LHCN-M2 (cell line): ENCODE results near the gene ODAD3. TPM values are rescaled to one million over a fixed set of nuclear protein-coding genes. Genes with fewer than 3 reads are reported as not detected.
A peak's percentile ranks its signal among the peaks of the same experiment; 100 is the strongest.
"Not testable (repeated sequence)": the region's sequence is repeated elsewhere in the genome, so short reads cannot be mapped to it uniquely, and the experiment has no call there.

ENCODE experiments used
- DNase-seq: peaks from one replicate; pipeline ENCODE4 v3.0.0-alpha.2; 2012; ENCODE audit warnings: low read depth
- total RNA-seq: library from RNA; depleted of rRNA; stranded (reverse); fragments of >200 nt; gene quantifications from 2 replicates; pipeline ENCODE4 v1.2.3, GENCODE V29; 2014

The ODAD3 gene
- total RNA-seq, 1 experiment from 2014 or later, result 0.75 TPM

DNA sequence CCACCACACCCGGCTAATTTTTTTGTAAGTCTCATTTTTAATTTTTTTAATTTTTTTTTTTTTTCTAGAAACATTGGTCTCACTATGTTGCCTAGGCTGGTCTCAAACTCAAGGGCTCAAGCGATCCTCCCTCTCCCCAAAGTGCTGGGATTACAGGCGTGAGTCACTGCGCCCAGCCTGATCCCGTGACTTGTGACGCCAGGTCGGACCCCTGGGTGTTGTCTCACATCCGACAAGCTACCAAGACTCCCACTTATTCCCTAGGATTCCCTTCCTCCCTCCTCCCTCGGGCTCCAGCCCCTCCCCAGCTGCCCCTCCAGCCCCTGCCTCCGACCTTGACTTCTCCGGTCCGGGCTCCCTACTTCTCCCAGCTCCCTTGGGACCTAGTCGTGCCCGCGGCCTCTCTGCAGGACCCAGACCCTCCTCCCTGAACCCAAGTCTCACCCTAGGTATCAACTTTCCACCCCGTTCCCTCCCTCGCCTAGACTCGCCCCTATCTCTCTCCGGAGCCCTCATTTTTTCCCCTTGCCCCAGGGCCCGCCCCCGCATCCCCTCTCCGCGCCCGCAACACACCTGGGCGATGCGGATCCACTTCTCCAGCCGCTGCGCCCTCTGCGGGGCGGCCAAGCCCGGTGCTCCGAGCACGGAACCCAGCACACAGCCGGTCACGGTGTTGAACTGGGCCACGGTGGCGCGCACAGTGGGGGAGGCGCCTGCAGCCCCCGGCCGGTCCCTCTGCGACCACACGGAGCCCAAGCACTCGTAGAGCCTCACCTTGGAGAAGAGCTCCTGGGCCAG lies 28.9 kb downstream of the ODAD3 start:
- no peak for DNase-seq

- DNase-seq, result no peak
Measured at GRCh38 chr19:11404588-11405222, 30.2 kb downstream of the ODAD3 start.

DNA sequence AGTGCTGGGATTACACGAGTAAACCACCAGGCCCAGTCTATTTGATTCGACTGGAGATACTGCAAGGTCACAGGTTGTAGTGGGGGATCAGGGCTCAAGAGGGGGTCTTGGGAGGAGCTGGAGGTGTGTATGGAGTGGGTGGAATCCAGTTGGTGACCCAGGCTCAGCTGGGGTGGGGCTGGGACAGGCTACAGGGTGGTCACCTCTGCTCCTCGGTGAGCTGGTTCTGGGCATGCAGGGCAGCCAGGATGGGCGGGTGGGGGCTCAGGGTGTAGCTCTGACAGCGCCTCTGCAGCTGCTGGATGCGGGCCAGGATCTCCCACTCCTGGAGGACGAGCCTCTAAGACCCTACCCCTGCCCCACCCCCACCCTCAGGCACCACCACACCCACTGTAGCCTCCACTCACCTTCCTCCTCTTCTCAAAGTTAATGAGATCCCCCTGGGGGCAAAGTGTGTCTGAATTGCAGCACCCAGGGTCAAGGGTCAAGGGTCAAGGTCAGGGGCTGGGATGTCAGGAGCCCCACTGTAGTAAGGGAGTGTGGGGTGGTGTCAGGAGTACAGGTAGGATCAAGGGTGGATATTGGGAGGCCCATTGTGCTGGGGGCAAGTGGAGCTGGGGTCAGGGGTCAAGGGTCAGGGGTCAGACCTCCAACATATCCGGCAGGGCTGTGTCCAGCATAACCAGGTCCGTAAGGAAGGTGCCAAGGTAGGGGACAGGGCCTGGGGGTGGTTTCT lies 32.9 kb downstream of the ODAD3 start:
- DNase-seq, result no peak

DNA sequence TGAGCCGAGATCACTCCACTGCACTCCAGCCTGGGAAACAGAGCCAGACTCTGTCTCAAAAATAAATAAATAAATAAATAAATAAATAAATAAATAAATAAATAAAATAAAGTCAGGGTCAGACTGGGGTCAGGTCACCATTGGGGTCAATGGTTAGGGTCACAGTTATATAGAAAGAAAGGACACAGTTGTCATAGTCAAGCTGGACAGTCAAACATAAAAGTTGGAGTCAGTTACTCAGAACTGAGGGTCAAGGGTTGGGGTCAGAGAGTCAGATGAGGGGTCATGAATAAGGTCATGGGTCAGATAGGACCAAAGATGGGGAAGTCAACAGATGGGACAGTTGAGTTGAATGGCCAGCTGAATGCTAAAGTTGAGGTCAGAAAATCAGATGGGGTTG lies 34.1 kb downstream of the ODAD3 start:
- no peak for DNase-seq

- DNase-seq, result no peak
Measured at GRCh38 chr19:11399667-11400066, 35.3 kb downstream of the ODAD3 start.

- DNase-seq, result no peak
Measured at GRCh38 chr19:11397089-11397610, 37.8 kb downstream of the ODAD3 start.

DNA sequence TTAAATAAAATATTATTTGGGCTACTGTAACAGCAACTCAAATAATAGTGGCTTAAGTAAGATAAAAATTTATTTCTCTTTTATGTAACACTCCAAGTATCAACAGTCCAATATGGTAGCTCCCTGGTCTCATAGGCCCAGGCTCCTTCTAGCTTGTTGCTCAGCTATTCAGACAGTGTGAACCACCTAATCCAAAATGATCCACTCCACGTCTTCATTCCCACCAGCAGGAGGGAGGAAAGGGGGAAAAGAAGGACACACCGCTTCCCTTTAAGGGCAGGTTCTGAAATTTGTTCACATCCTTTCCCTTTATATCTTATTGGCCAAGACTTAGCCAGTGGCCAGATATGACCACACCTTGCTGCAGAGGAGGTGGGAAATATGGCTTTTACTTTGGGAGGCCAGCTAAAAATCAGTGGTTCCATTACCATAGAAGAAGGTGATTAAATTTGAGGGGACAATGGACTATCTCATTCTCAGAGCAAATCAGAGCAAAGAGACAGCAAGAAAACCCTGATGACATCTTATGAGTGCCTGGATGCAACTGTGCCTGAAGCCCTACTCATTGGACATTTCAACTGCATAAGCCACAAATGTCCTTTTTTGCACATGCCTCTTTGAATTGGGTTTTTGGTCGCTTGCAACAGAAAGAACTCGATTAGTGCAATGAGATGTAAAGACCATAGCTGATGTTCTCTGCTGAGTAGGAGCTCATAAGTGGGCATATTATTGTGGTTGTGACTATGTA lies 43.8 kb downstream of the ODAD3 start:
- no peak for DNase-seq

DNA sequence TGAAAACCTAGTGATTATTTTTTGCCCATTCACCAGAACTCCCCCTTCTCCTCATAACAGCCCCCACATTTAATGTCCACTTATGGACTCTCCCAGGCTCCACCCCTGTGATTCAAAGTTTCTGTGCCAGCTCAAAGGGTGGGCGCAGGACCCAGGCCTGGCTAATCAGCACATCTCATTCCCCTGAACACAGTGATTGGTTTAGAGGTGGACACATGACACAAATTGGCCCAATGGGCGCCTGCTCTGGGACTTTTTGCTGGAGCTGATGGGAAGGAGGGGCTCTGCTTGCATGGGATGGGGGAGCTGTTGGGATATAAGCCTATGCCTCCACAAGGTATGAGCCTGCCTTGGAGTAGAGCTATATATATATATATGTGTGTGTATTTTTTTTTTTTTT lies 44.6 kb downstream of the ODAD3 start:
- no peak for DNase-seq

DNA sequence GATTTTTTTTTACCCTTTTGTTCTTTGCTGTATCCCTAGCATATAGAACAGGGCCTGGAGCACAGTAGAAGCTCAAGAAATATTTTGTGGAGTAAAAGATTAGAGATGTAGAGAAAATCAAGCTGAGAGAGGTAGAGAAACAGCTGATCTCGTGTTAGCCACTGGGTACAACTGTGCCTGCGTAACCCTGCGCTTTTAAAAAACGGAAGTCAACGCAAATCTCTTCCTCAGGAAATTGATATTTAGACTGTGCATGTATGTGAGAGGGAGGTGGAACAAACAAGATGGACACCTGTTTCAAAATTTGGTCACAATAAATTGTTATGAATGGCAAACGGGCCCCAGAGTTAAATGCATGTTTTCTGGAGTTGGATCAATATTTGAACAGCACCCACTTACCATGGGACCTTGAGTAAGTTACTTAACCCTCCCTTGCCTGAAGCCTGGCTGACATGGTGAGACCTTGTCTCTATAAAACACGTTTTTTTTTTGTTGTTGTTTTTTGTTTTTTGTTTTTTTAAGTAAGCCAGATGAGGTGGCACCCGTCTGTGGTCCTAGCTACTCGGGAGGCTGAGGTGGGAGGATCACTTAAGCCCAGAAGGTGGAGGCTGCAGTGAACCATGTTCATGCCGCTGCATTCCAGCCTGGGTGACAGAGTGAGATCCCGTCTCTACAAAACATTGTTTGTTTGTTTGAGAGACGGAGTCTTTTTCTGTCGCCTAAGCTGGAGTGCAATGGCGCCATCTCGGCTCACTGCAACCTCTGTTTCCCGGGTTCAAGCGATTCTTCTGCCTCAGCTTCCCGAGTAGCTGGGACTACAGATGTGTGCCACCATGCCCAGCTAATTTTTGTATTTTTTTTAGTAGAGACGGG lies 47.5 kb downstream of the ODAD3 start:
- DNase-seq, result no peak

- DNase-seq, result no peak
Measured at GRCh38 chr19:11384778-11385129, 50.2 kb downstream of the ODAD3 start.

- DNase-seq, result no peak
Measured at GRCh38 chr19:11383706-11384048, 51.2 kb downstream of the ODAD3 start.

- DNase-seq, result peak; percentile 19
Measured at GRCh38 chr19:11382898-11383705, 51.8 kb downstream of the ODAD3 start.

DNA sequence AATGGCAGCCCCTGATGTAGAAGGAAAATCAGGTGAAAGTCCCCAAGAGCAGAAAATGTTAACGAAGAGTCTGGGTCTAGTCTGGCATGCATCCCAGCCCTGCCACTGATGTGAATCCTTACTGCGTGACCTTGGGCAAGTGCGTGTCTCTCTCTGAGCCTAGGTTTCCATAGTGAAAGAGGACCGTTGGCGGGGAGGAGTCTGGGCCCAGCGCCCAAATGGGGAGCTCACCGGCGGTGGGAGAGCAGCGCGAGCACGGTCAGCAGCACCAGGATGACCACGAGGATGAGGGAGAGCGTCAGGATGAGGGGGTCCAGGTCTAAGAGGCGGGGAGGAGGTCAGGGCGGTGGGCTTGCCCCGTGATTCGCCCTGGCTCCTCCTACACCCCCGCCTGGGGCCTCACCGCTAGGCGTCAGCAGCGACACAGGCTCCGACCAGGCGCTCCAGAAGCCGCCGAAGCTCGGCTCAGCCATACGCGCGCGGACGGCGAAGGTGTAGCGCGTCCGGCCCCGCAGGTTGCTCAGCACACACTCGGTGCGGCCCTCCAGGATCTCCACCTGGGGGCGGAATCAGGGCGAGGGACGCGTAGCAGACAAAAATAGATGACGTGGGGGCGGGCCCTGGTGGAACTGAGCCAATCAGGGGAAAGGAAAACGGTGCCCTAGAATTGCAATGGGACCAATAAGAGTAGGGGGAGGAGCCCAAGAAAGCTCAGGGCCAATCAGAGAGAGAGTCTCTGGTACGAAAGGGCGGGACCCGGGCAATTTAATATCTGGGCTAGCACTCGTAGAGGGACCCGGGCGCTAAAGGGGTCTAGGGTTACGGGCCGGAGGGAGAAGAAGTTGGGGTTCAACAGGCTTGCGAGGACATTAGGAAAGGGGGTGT lies 54.0 kb downstream of the ODAD3 start:
- DNase-seq, result peak; percentile 94

- DNase-seq, result no peak
Measured at GRCh38 chr19:11379857-11380350, 55.0 kb downstream of the ODAD3 start.

- DNase-seq, result not testable (repeated sequence)
Measured at GRCh38 chr19:11379269-11379845, 55.6 kb downstream of the ODAD3 start.

GRCh38 chr19:11378319-11379189 lies 56.4 kb downstream of the ODAD3 start:
- DNase-seq, result peak; percentile 81

DNA sequence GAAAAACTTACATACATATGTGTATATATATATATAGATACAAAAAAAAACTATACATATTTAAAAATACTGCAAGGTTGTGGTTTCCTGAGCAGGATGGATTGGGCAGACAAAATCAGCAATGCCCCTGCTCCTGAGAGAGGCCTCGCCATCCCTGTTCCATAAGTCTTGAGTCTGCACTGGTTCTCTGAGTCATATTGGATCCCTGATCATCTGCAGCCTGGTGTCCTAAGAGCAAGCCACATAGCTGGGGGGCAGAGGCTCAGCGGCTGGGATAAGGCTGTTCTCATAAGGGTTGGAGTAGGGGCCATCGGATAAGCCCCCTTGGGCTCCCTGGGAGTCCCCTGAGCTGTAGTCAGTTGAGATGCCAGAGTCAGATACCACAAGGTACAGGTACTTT lies 57.2 kb downstream of the ODAD3 start:
- no peak for DNase-seq
